Activated naive CD8-positive, alpha-beta T cell treated with anti-CD3 and anti-CD28 coated beads, Interleukin-2, amount 10 ng/mL, durations not matched to agents 7 days and 5 days (primary cell): Measurements from ENCODE around the gene C9orf50. TPM values are rescaled to one million over a fixed set of nuclear protein-coding genes. Genes with fewer than 3 reads are reported as not detected.
"Not testable (repeated sequence)": the region's sequence is repeated elsewhere in the genome, so short reads cannot be mapped to it uniquely, and the experiment has no call there.

Source experiments
- ATAC-seq: fragments of 150-1000 bp; cut with Tn5 transposase; one replicate; pipeline ENCODE4 v1.10.0; 2021; ENCODE audit warnings: low read depth, moderate library complexity
- POLR2A ChIA-PET: fragments of 350-600 bp; sonication (Branson Sonifier 250); formaldehyde crosslinking; loops from one replicate; lab custom pipeline; 2021; ENCODE audit warnings: antibody characterized with exemption; lab: Charles Lee
- DNase-seq: peaks from one replicate; pipeline ENCODE4 v3.0.0; 2021
- H3K27ac Mint-ChIP-seq: one replicate; pipeline ENCODE4 v1.8.0; 2022; ENCODE audit warnings: mild to moderate bottlenecking, mixed read lengths
- H3K27me3 Mint-ChIP-seq: one replicate; pipeline ENCODE4 v1.8.0; 2022; ENCODE audit warnings: mild to moderate bottlenecking, moderate library complexity, mixed read lengths
- H3K36me3 Mint-ChIP-seq: one replicate; pipeline ENCODE4 v1.8.0; 2021; ENCODE audit warnings: mild to moderate bottlenecking, mixed read lengths
- H3K4me1 Mint-ChIP-seq: one replicate; pipeline ENCODE4 v1.8.0; 2021; ENCODE audit warnings: mixed read lengths
- H3K4me3 Mint-ChIP-seq: one replicate; pipeline ENCODE4 v1.8.0; 2022; ENCODE audit warnings: mild to moderate bottlenecking, moderate library complexity, mixed read lengths
- H3K9me3 Mint-ChIP-seq: one replicate; pipeline ENCODE4 v1.8.0; 2021; ENCODE audit warnings: mixed read lengths
- total RNA-seq, 2 experiments: library from RNA; stranded (reverse); gene quantifications; one replicate each; pipeline ENCODE4 v1.2.3, GENCODE V29; 2021

The C9orf50 gene
- total RNA-seq, 2 experiments from 2014 or later, result not detected

DNA sequence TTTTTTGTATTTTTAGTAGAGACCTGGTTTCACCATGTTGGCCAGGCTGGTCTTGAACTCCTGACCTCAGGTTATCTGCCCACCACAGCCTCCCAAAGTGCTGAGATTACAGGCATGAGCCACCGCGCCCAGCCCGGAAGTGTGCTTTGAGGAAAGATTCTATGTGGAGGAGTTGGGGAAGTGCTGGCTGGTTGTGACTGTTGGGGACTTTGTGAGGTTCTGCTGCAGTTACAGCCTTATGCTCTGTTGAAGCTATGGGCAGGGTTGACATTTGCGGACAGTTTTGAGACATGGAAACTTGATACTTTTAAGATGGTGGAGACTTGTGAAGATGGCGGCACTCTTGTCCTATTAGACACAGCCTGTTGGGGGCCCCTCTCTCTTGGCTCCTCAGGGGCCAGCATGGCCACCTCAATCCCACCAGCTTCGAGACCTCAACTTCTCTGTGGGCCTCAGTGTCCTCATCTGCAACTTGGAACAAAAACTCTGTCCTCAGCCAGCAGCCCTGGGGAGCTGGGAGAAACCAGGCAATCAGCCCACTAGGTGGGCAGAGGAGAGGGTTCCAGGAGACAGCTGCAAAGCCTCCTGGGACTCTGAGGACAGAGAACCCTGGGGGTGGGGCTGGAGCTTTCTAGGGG lies 24.9 kb downstream of the C9orf50 start:
- POLR2A ChIA-PET, result interaction anchor here (0.7 to 2.9 kb wide), 5 partner anchors 10 to 213 kb away, joined by 3 to 14 read pairs (median 9); no protein-coding TSS in a partner anchor
- ATAC-seq (no peak), DNase-seq (no peak)
- no peaks in the 10 kb centered on the region for H3K9me3 Mint-ChIP-seq
- peaks cover 29% of the 10 kb centered on the region for H3K4me1 Mint-ChIP-seq
- H3K27ac Mint-ChIP-seq, result peak overlapping the region; percentile 72
- peaks cover 10% of the 10 kb centered on the region for H3K27me3 Mint-ChIP-seq
- H3K36me3 Mint-ChIP-seq, result peaks cover 2% of the 10 kb centered on the region
- H3K4me3 Mint-ChIP-seq, result peak overlapping the region; percentile 9

DNA sequence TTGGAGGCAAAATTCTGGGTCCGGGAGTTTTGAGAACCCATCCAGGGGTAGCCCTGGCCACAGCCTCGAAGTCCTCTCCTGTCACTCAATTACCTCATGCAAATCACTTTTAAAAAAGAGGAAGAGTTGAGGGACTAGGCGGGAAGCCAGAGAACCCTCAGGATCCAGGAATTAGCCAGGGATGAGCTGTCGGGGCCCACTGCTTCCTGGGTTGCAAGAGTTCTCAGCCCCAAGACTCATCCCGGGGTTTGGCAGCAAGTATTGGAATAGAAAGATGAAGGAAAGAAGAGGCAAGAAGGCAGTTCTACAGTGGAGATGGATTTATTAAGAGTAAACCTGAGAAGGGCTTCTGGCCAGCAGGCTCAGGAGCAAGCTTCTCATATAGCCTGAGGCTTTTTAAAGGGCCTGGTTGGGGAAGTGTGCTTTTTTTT lies 25.6 kb downstream of the C9orf50 start:
- ATAC-seq, result no peak
- H3K36me3 Mint-ChIP-seq, result peaks cover 2% of the 10 kb centered on the region
- no peak overlapping the region for H3K4me3 Mint-ChIP-seq
- H3K27me3 Mint-ChIP-seq, result peaks cover 15% of the 10 kb centered on the region
- H3K9me3 Mint-ChIP-seq, result no peaks in the 10 kb centered on the region
- H3K27ac Mint-ChIP-seq, result peak overlapping the region; percentile 51
- POLR2A ChIA-PET, result interaction anchor here (0.5 to 2.9 kb wide), 5 partner anchors 9 to 1459 kb away, joined by 3 to 14 read pairs (median 9); no protein-coding TSS in a partner anchor
- no peak for DNase-seq
- H3K4me1 Mint-ChIP-seq, result peaks cover 29% of the 10 kb centered on the region

DNA sequence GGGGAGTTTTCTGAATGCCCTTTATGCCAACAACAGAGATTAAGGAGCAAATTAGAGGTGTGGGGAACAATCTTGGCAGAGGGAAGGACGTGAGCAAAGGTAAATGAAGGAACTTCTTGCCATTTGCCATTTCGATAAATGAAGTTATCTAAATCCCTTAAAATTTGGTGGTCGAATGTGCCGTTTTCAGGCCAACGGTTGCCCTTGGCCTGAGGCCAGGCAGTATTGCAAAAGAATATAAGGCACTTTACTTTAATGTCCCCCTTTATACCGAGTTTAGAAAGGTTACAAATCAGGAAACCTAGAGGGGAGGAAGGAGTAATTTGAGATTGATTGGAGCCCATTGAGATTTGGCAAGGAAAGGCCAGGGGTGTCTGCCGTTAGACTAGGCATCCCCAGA lies 26.3 kb downstream of the C9orf50 start:
- no peak overlapping the region for H3K4me3 Mint-ChIP-seq
- no peak for ATAC-seq
- no peaks in the 10 kb centered on the region for H3K9me3 Mint-ChIP-seq
- POLR2A ChIA-PET, result no interaction called here
- H3K36me3 Mint-ChIP-seq, result peaks cover 2% of the 10 kb centered on the region
- no peak for DNase-seq
- peaks cover 29% of the 10 kb centered on the region for H3K4me1 Mint-ChIP-seq
- no peak overlapping the region for H3K27ac Mint-ChIP-seq
- H3K27me3 Mint-ChIP-seq, result peaks cover 17% of the 10 kb centered on the region

- not testable (repeated sequence) for H3K27ac Mint-ChIP-seq, H3K9me3 Mint-ChIP-seq, H3K36me3 Mint-ChIP-seq, DNase-seq, H3K4me3 Mint-ChIP-seq, ATAC-seq
- POLR2A ChIA-PET, result interaction anchor here (0.6 to 1.5 kb wide), 3 partner anchors 9 to 183 kb away, joined by 4 to 6 read pairs (median 5); no protein-coding TSS in a partner anchor
- peaks cover 22% of the 10 kb centered on the region for H3K27me3 Mint-ChIP-seq
- H3K4me1 Mint-ChIP-seq, result peaks cover 19% of the 10 kb centered on the region
These were observed 28.1 kb downstream of the C9orf50 start for GRCh38 chr9:129592790-129593189.

DNA sequence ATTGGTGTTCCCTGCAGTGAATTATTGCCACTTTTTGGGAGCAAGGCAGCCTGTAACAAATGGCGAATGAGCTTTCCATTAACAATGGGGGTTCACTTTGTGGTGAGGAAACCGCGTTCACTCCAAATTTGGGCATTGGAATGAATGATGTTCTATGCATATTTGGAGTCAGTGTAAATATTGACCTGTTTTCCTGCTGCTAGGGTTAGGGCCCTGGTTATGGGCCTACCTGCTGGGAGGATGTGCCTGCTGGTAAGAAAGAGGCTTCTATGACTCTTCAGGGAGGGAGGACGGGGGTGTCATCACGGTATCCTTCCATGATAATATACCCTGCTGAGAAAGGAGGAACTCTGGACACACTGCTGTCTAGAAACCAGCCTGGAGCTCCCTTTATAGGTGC lies 29.0 kb downstream of the C9orf50 start:
- peaks cover 26% of the 10 kb centered on the region for H3K4me1 Mint-ChIP-seq
- no peaks in the 10 kb centered on the region for H3K9me3 Mint-ChIP-seq
- POLR2A ChIA-PET, result interaction anchor here (0.7 kb wide), 1 partner anchor 1826 kb away, joined by 5 read pairs; no protein-coding TSS in a partner anchor
- H3K27me3 Mint-ChIP-seq, result peaks cover 22% of the 10 kb centered on the region
- no peak overlapping the region for H3K27ac Mint-ChIP-seq
- ATAC-seq, result no peak
- DNase-seq, result no peak
- no peaks in the 10 kb centered on the region for H3K36me3 Mint-ChIP-seq
- no peak overlapping the region for H3K4me3 Mint-ChIP-seq

DNA sequence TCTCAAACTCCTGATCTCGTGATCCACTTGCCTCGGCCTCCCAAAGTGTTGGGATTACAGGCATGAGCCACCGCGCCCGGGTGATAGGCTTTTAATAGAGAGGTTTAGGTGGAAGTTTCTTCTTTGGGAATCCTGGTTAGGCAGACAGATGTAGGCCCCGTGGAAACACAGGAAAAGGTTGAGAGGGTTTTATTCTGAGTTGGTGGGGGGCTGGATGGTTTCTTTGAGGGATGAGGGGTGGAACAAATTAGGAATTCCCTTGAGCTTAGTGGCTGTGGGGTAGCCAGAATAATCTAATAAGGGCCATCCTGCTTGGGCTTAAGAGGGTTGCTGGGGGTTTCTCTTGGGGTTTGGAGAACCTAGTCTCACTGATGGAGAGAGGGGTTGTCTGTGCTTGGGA lies 30.4 kb downstream of the C9orf50 start:
- peaks cover 29% of the 10 kb centered on the region for H3K4me1 Mint-ChIP-seq
- no peak overlapping the region for H3K4me3 Mint-ChIP-seq
- peaks cover 22% of the 10 kb centered on the region for H3K27me3 Mint-ChIP-seq
- POLR2A ChIA-PET, result no interaction called here
- H3K36me3 Mint-ChIP-seq, result no peaks in the 10 kb centered on the region
- no peak overlapping the region for H3K27ac Mint-ChIP-seq
- no peaks in the 10 kb centered on the region for H3K9me3 Mint-ChIP-seq
- ATAC-seq, result no peak
- DNase-seq, result no peak

- Mint-ChIP-seq H3K27me3 (peaks cover 11% of the 10 kb centered on the region), H3K9me3 (no peaks in the 10 kb centered on the region), H3K4me3 (no peak overlapping the region), H3K36me3 (no peaks in the 10 kb centered on the region), H3K4me1 (peaks cover 37% of the 10 kb centered on the region), H3K27ac (peak overlapping the region; percentile 6)
- POLR2A ChIA-PET, result interaction anchor here (1.3 to 1.9 kb wide), 3 partner anchors 9 to 410 kb away, joined by 4 to 14 read pairs (median 6); partner anchors contain the start of gene IER5L
- DNase-seq (no peak), ATAC-seq (no peak)
These were observed 33.2 kb downstream of the C9orf50 start for GRCh38 chr9:129587487-129588262.

GRCh38 chr9:129586685-129587084 lies 34.2 kb downstream of the C9orf50 start:
- Mint-ChIP-seq H3K27ac (peak overlapping the region; percentile 83), H3K4me3 (peak overlapping the region; percentile 18), H3K36me3 (no peaks in the 10 kb centered on the region), H3K4me1 (peaks cover 44% of the 10 kb centered on the region), H3K9me3 (no peaks in the 10 kb centered on the region), H3K27me3 (peaks cover 11% of the 10 kb centered on the region)
- ATAC-seq, result peak; percentile 47
- no peak for DNase-seq
- POLR2A ChIA-PET, result interaction anchor here (0.7 to 1.9 kb wide), 6 partner anchors 10 to 409 kb away, joined by 3 to 14 read pairs (median 5); partner anchors contain the start of gene IER5L

DNA sequence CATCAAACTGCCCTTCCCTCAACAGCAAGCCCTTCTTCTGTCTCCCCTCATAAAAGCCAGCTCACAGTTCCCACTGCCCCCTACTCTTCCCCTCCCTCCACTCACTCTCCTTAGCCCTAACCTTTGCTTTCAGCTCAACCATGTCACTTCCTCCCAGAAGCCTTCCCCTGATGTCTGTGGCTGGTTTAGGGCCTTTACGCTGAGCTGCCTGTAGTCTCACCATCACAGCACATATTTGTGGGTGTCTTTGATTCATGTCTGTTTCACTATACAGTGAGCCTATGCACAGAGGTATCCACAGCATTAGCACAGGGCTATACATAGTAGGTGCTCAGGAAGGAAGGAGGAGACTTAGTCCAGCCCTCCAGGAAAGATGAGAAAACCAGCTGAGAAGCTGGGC lies 34.7 kb downstream of the C9orf50 start:
- DNase-seq (no peak), ATAC-seq (peak; percentile 79)
- Mint-ChIP-seq H3K27me3 (peaks cover 11% of the 10 kb centered on the region), H3K36me3 (no peaks in the 10 kb centered on the region), H3K27ac (peak overlapping the region; percentile 83), H3K4me1 (peaks cover 45% of the 10 kb centered on the region), H3K4me3 (peak overlapping the region; percentile 23), H3K9me3 (no peaks in the 10 kb centered on the region)
- POLR2A ChIA-PET, result interaction anchor here (0.7 to 1.9 kb wide), 6 partner anchors 10 to 409 kb away, joined by 3 to 14 read pairs (median 5); partner anchors contain the start of gene IER5L

DNA sequence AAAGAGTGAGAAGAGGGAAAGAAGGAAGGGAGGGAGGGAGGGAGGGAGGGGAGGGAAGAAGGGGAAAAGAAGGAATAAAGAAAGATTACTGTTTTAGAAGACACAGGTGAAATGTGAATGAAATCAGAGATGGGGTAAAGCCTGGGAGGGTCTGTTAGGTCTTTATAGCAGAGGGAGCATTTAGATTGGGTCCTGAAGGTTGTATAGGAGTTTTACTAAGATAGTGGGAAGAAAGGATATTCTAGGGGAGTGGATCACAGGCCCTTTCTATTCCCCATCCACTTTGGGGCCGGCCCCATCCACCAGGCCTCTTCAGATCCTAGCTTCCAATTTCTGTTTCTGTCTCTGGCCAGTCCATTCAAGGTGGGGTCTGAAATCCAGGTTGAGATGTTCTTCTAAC lies 35.5 kb downstream of the C9orf50 start:
- ATAC-seq (no peak), DNase-seq (no peak)
- Mint-ChIP-seq H3K27ac (peak overlapping the region; percentile 89), H3K4me3 (no peak overlapping the region), H3K27me3 (peaks cover 7% of the 10 kb centered on the region), H3K36me3 (no peaks in the 10 kb centered on the region), H3K9me3 (no peaks in the 10 kb centered on the region), H3K4me1 (peaks cover 50% of the 10 kb centered on the region)
- POLR2A ChIA-PET, result interaction anchor here (0.6 to 2.2 kb wide), 6 partner anchors 11 to 447 kb away, joined by 3 to 9 read pairs (median 3); partner anchors contain the start of gene IER5L

DNA sequence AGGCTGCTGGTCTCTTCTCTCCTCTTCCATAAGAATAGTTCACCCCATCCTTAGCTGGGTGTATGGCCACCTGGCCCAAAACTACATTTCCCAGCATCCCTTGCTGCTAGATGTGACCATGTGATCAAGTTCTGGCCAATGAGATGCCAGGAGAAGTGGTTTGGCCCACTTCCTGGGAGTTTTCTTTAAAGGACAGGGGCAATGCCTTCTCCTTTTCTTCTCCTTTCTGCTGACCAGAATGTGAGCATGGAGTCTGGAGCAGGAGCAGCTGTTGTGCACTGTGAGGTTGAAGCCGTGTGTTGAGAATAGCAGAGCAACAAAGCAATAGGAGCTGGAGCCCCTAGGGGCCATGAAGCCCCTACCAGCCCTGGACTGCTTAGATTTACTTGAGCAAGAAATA lies 36.8 kb downstream of the C9orf50 start:
- peak overlapping the region; percentile 30 for H3K4me3 Mint-ChIP-seq
- peaks cover 63% of the 10 kb centered on the region for H3K4me1 Mint-ChIP-seq
- H3K36me3 Mint-ChIP-seq, result peaks cover under 1% of the 10 kb centered on the region
- peaks cover 4% of the 10 kb centered on the region for H3K27me3 Mint-ChIP-seq
- no peaks in the 10 kb centered on the region for H3K9me3 Mint-ChIP-seq
- peak overlapping the region; percentile 89 for H3K27ac Mint-ChIP-seq
- POLR2A ChIA-PET, result interaction anchor here (0.8 to 2.2 kb wide), 6 partner anchors 9 to 444 kb away, joined by 3 to 9 read pairs (median 5); partner anchors contain the start of gene IER5L
- DNase-seq (no peak), ATAC-seq (peak; percentile 42)

DNA sequence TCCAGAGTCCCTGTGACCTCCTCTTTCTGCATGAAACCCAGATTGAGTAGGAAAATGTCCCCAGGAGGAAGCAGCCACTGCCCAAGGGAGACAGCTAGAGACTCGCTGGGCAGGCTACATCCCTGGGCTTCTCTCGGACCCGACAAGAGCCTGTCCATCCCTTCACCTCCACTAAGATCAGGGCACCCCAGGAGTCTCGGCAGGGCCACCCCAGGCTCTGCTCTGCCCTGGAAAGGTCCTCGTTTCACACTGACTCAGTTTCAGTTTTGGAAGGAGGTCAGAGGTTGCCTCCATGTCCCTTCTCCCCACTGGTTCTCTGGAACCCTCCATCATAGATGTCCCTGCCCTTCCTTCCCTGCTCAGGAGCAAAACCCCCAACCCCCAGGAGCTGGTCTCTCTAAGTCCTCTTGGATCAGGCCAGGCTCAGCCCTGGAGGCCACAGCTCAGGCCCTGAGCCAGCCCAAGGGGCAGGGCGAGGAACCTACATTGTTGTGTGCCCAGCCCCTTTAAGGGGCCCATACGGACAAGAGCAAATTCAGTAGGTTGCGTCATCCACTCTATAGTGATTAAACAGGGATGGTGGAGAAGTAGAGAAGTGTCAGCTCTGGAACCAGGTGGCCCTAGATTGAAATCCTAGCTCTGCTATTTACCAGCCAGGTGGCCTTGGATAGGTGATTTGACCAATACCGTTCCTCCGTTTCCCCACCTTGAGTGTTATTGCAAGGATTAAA lies 37.4 kb downstream of the C9orf50 start:
- Mint-ChIP-seq H3K36me3 (peaks cover 1% of the 10 kb centered on the region), H3K4me3 (no peak overlapping the region), H3K27ac (peak overlapping the region; percentile 67), H3K9me3 (no peaks in the 10 kb centered on the region), H3K27me3 (no peaks in the 10 kb centered on the region), H3K4me1 (peaks cover 65% of the 10 kb centered on the region)
- POLR2A ChIA-PET, result interaction anchor here (0.8 to 2.2 kb wide), 4 partner anchors 10 to 405 kb away, joined by 4 to 9 read pairs (median 6); partner anchors contain the start of gene IER5L
- no peak for DNase-seq
- no peak for ATAC-seq
